Caco-2 (cell line): ENCODE results near the gene KRTAP2-4. TPM values are rescaled to one million over a fixed set of nuclear protein-coding genes. Genes with fewer than 3 reads are reported as not detected.

Experiments
- BruUV-seq: library from RNA; stranded (reverse); fragments of 400-500 nt; replicated peaks from 2 replicates; lab custom pipeline; 2021; lab: Mats Ljungman, UMichigan
- CTCF ChIA-PET: fragments of 300-600 bp; sonication (Branson Sonifier 250); formaldehyde crosslinking; loops from one replicate; lab custom pipeline; 2022; ENCODE audit warnings: antibody characterized with exemption; lab: Charles Lee
- POLR2A ChIA-PET: fragments of 300-600 bp; sonication (Branson Sonifier 250); formaldehyde crosslinking; loops from one replicate; lab custom pipeline; 2022; ENCODE audit warnings: antibody characterized with exemption; lab: Charles Lee
- DNase-seq, 2 experiments: peaks; one replicate each; pipeline versions ENCODE4 v3.0.0 to v3.0.0-alpha.2; 2020 to 2022
- H3K27me3 ChIP-seq: replicated peaks from 2 replicates; pipeline ENCODE4 v1.6.0; 2011; ENCODE audit warnings: low read length; ENCODE audit not compliant: control insufficient read depth, insufficient read depth
- H3K36me3 ChIP-seq: 2 replicates; pipeline ENCODE4 v1.5.1; 2011; ENCODE audit warnings: low read length; ENCODE audit not compliant: control insufficient read depth, insufficient read depth
- H3K4me1 ChIP-seq: fragments of 250-450 bp; sonication (Bioruptor Pico); 2 replicates; pipeline ENCODE4 v1.5.1; 2020; ENCODE audit warnings: mild to moderate bottlenecking
- H3K4me3 ChIP-seq: 2 replicates; pipeline ENCODE4 v1.5.1; 2011; ENCODE audit warnings: low read depth, mild to moderate bottlenecking, control low read depth, low read length
- H3K9me3 ChIP-seq: fragments of 250-450 bp; sonication (Bioruptor Pico); 2 replicates; pipeline ENCODE4 v1.5.1; 2020; ENCODE audit warnings: mild to moderate bottlenecking, moderate library complexity
- H3K27ac Mint-ChIP-seq: one replicate; pipeline ENCODE4 v1.8.0; 2022; ENCODE audit warnings: mixed read lengths; ENCODE audit not compliant: unreplicated experiment
- H3K27me3 Mint-ChIP-seq: one replicate; pipeline ENCODE4 v1.8.0; 2022; ENCODE audit warnings: mixed read lengths; ENCODE audit not compliant: insufficient read depth, unreplicated experiment
- H3K36me3 Mint-ChIP-seq: one replicate; pipeline ENCODE4 v1.8.0; 2022; ENCODE audit warnings: mild to moderate bottlenecking, mixed read lengths; ENCODE audit not compliant: insufficient read depth, unreplicated experiment
- H3K4me1 Mint-ChIP-seq: one replicate; pipeline ENCODE4 v1.8.0; 2022; ENCODE audit warnings: low read depth, mixed read lengths; ENCODE audit not compliant: unreplicated experiment
- H3K4me3 Mint-ChIP-seq: one replicate; pipeline ENCODE4 v1.8.0; 2022; ENCODE audit warnings: mild to moderate bottlenecking, moderate library complexity, mixed read lengths; ENCODE audit not compliant: unreplicated experiment
- H3K9me3 Mint-ChIP-seq: one replicate; pipeline ENCODE4 v1.8.0; 2022; ENCODE audit warnings: mixed read lengths; ENCODE audit not compliant: unreplicated experiment
- CTCF ChIP-seq, 2 experiments: fragments of 200-600 bp in 1 of 2; IDR thresholded peaks; 1 replicate in 1 of 2; 2 replicates in 1 of 2; pipeline versions ENCODE4 v1.5.1 to v1.8.0; 2011 to 2022; ENCODE audit warnings: antibody characterized with exemption in 1 of 2, control low read depth in 1 of 2, inconsistent platforms in 1 of 2, low read depth in 1 of 2, low read length in 1 of 2, mild to moderate bottlenecking in 1 of 2, moderate library complexity in 1 of 2; ENCODE audit not compliant: insufficient read depth in 1 of 2, severe bottlenecking in 1 of 2, unreplicated experiment in 1 of 2
- intact Hi-C: fragments of 100-400 bp; cut with micrococcal nuclease; formaldehyde crosslinking; loops from one replicate; pipeline ENCODE4 v1.10.0; 2022; ENCODE audit not compliant: unreplicated experiment
- total RNA-seq: library from RNA; stranded (reverse); gene quantifications from 2 replicates; pipeline ENCODE4 v1.2.3, GENCODE V29; 2022

KRTAP2-4 gene
- total RNA-seq, 1 experiment from 2014 or later = not detected

- H3K27me3 ChIP-seq = no peaks in the 10 kb centered on the region
- ChIA-PET POLR2A (no interaction called here), CTCF (no interaction called here)
- no peaks in the 10 kb centered on the region for H3K9me3 ChIP-seq
- Mint-ChIP-seq H3K27ac (no peak overlapping the region), H3K27me3 (no peaks in the 10 kb centered on the region), H3K4me1 (peaks cover 14% of the 10 kb centered on the region), H3K4me3 (no peak overlapping the region), H3K9me3 (peaks cover 17% of the 10 kb centered on the region), H3K36me3 (no peaks in the 10 kb centered on the region)
- peaks cover 36% of the 10 kb centered on the region for H3K4me1 ChIP-seq
- no peak overlapping the region for H3K4me3 ChIP-seq
- no TSS peak for BruUV-seq
- no peak for TF ChIP-seq CTCF (IDR thresholded peaks at IDR 0.05; ENCODE audit: insufficient read depth in 1 of 2, low read depth in 1 of 2, low read length in 1 of 2, severe bottlenecking in 1 of 2, unreplicated experiment in 1 of 2)
- intact Hi-C loops = no loop called here
- DNase-seq = peak; percentile 31 to 61
- no peaks in the 10 kb centered on the region for H3K36me3 ChIP-seq
Observed at GRCh38 chr17:41020336-41020735, 45.3 kb downstream of the KRTAP2-4 start.

DNA sequence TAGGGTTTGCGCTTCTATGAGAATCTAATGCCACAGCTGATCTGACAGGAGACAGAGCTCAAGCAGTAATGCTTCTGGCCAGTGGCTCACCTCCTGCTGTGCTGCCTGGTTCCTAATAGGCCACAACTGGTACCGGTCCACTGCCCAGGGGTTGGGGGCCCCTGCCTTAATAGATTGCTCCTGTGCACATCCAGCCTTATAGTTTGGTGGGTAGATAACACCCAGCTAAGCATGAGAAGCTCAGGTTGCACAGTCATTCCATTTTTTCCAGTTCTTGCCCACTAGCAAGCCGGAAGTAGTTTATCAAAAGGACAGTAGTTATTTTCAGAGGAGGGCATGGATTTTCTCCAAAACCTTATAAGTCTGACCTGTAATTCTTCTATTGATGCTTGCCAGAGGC is 46.3 kb downstream of the KRTAP2-4 start:
- H3K4me3 ChIP-seq = no peak overlapping the region
- H3K36me3 ChIP-seq = no peaks in the 10 kb centered on the region
- H3K36me3 Mint-ChIP-seq = no peaks in the 10 kb centered on the region
- H3K4me3 Mint-ChIP-seq = no peak overlapping the region
- no peak for TF ChIP-seq CTCF (IDR thresholded peaks at IDR 0.05; ENCODE audit: insufficient read depth in 1 of 2, low read depth in 1 of 2, low read length in 1 of 2, severe bottlenecking in 1 of 2, unreplicated experiment in 1 of 2)
- intact Hi-C loops = no loop called here
- H3K9me3 ChIP-seq = no peaks in the 10 kb centered on the region
- H3K9me3 Mint-ChIP-seq = peaks cover 23% of the 10 kb centered on the region
- BruUV-seq = no TSS peak
- ChIA-PET CTCF (interaction anchor here (0.6 kb wide), 1 partner anchor 20 kb away, joined by 3 read pairs; no protein-coding TSS in a partner anchor), POLR2A (interaction anchor here (0.9 kb wide), 1 partner anchor 160 kb away, joined by 6 read pairs; no protein-coding TSS in a partner anchor)
- no peak for DNase-seq
- H3K27me3 Mint-ChIP-seq = no peaks in the 10 kb centered on the region
- peaks cover 14% of the 10 kb centered on the region for H3K4me1 Mint-ChIP-seq
- H3K27me3 ChIP-seq = no peaks in the 10 kb centered on the region
- no peak overlapping the region for H3K27ac Mint-ChIP-seq
- peaks cover 36% of the 10 kb centered on the region for H3K4me1 ChIP-seq

GRCh38 chr17:41018541-41018940 is 47.1 kb downstream of the KRTAP2-4 start:
- Histone ChIP-seq H3K4me3 (no peak overlapping the region), H3K27me3 (no peaks in the 10 kb centered on the region), H3K36me3 (no peaks in the 10 kb centered on the region), H3K4me1 (peaks cover 36% of the 10 kb centered on the region), H3K9me3 (no peaks in the 10 kb centered on the region)
- POLR2A ChIA-PET = no interaction called here
- DNase-seq = no peak
- Mint-ChIP-seq H3K4me1 (peaks cover 14% of the 10 kb centered on the region), H3K4me3 (no peak overlapping the region), H3K27ac (no peak overlapping the region), H3K36me3 (no peaks in the 10 kb centered on the region), H3K9me3 (peaks cover 23% of the 10 kb centered on the region), H3K27me3 (no peaks in the 10 kb centered on the region)
- TF ChIP-seq CTCF (IDR thresholded peaks at IDR 0.05; ENCODE audit: insufficient read depth in 1 of 2, low read depth in 1 of 2, low read length in 1 of 2, severe bottlenecking in 1 of 2, unreplicated experiment in 1 of 2) = no peak
- intact Hi-C loops = no loop called here
- no TSS peak for BruUV-seq
- CTCF ChIA-PET = no interaction called here
